Gastrocnemius medialis (tissue), 4 donors: ENCODE measurements around the gene TMEM62. TPM values are rescaled to one million over a fixed set of nuclear protein-coding genes. Genes with fewer than 3 reads are reported as not detected.
"Not testable (repeated sequence)": the region's sequence is repeated elsewhere in the genome, so short reads cannot be mapped to it uniquely, and the experiment has no call there.

Experiments used
- ATAC-seq, 2 donors: fragments of 150-250 bp; one replicate each; pipeline ENCODE4 v1.9.1; 2016
- DNase-seq, 2 donors: peaks; one replicate each; pipeline ENCODE4 v3.0.0-alpha.2; 2019
- H3K27ac ChIP-seq, 4 donors: fragments of 200-600 bp; sonication (generic); 1 replicate in 1 of 4; 2 replicates in 3 of 4; pipeline ENCODE4 v1.5.1; 2016 to 2018; ENCODE audit warnings: mild to moderate bottlenecking in 2 of 4, moderate library complexity in 1 of 4
- H3K27me3 ChIP-seq, 3 donors: fragments of 200-600 bp; sonication (generic) in 2 of 3; 1 replicate in 1 of 3; 2 replicates in 2 of 3; pipeline versions ENCODE4 v1.5.1 to v1.6.0; 2016 to 2019; ENCODE audit warnings: mild to moderate bottlenecking in 1 of 3, moderate library complexity in 1 of 3
- H3K36me3 ChIP-seq, 2 donors: fragments of 200-600 bp; sonication (generic) in 1 of 2; one replicate each; pipeline ENCODE4 v1.5.1; 2017 to 2018
- H3K4me1 ChIP-seq, 2 donors: fragments of 200-600 bp; sonication (generic) in 1 of 2; one replicate each; pipeline ENCODE4 v1.5.1; 2016 to 2017; ENCODE audit warnings: mild to moderate bottlenecking in 2 of 2
- H3K4me3 ChIP-seq, 4 donors: fragments of 200-600 bp; sonication (generic) in 3 of 4; 1 replicate in 1 of 4; 2 replicates in 3 of 4; pipeline ENCODE4 v1.5.1; 2016 to 2019; ENCODE audit warnings: mild to moderate bottlenecking in 2 of 4
- H3K9me3 ChIP-seq, 3 donors: fragments of 200-600 bp; sonication (generic) in 2 of 3; 1 replicate in 1 of 3; 2 replicates in 2 of 3; pipeline ENCODE4 v1.5.1; 2016 to 2019
- CTCF ChIP-seq, 5 experiments: fragments of 450-650 bp in 3 of 5; fragments of 200-600 bp in 2 of 5; sonication (generic) in 2 of 5; IDR thresholded peaks in 4 of 5; conservative IDR thresholded peaks in 1 of 5; 1 replicate in 4 of 5; 2 replicates in 1 of 5; pipeline ENCODE4 v1.5.1; 2016 to 2019; ENCODE audit warnings: antibody characterized with exemption in 5 of 5, mild to moderate bottlenecking in 3 of 5, moderate library complexity in 3 of 5
- POLR2A ChIP-seq, 2 donors: fragments of 450-650 bp; IDR thresholded peaks; one replicate each; pipeline ENCODE4 v1.6.1; 2017; ENCODE audit warnings: antibody characterized with exemption in 2 of 2, mild to moderate bottlenecking in 2 of 2, moderate library complexity in 2 of 2
- in situ Hi-C, 4 donors: fragments of 200-750 bp; cut with MboI; loops; one replicate each; pipeline versions ENCODE4 v1.15.0 to v1.8.0; 2017; ENCODE audit warnings: low sequenced_read_pairs in 4 of 4
- intact Hi-C: fragments of 100-400 bp; cut with DNase I; formaldehyde crosslinking; loops from one replicate; pipeline ENCODE4 v1.15.1; 2023; ENCODE audit warnings: low total_unique reads
- total RNA-seq, 4 donors: library from RNA; depleted of rRNA; stranded (reverse); fragments of >200 nt; gene quantifications; one replicate each; pipeline versions ENCODE4 v1.1.0 to v1.2.3, GENCODE V29; 2016

TMEM62 gene
- total RNA-seq, 4 donors from 2014 or later = 13.1 to 16.7 (median 16.3) TPM

DNA sequence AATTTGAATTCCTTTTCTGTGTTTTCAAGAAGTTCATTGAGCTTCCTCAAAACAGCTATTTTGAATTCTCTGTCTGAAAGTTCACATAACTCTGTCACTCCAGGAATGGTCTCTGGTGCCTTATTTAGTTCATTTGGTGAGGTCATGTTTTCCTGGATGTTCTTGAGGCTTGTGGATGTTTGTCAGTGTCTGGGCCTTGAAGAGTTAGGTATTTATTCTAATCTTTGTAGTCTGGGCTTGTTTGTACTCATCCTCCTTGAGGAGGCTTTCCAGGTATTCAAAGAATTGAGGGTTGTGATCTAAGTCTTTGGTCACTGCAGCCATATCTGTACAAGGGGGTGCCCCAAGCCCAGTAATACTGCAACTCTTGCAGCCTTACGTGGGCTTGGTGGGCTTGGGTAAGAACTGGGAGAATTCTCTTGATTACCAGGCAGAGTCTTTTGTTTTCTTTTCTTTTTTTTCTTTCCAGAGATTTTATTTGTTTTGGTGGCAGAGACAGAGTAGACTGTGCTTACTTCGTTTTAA, 32.5 kb downstream of the TMEM62 start:
- no peak for DNase-seq
- no peak for TF ChIP-seq POLR2A (IDR thresholded peaks at IDR 0.05)
- TF ChIP-seq CTCF (IDR thresholded peaks at IDR 0.05 in 4 of 5, conservative IDR thresholded peaks at IDR 0.05 in 1 of 5) = no peak
- ATAC-seq = no peak
- intact Hi-C loops (no loop called here), in situ Hi-C loops (no loop called here)
- Histone ChIP-seq H3K36me3 (peaks cover 0 to 44% of the 10 kb centered on the region in 2 donors), H3K9me3 (no peaks in the 10 kb centered on the region), H3K27me3 (no peaks in the 10 kb centered on the region), H3K27ac (no peak overlapping the region), H3K4me3 (no peak overlapping the region), H3K4me1 (peaks cover 0 to 6% of the 10 kb centered on the region in 2 donors)

DNA sequence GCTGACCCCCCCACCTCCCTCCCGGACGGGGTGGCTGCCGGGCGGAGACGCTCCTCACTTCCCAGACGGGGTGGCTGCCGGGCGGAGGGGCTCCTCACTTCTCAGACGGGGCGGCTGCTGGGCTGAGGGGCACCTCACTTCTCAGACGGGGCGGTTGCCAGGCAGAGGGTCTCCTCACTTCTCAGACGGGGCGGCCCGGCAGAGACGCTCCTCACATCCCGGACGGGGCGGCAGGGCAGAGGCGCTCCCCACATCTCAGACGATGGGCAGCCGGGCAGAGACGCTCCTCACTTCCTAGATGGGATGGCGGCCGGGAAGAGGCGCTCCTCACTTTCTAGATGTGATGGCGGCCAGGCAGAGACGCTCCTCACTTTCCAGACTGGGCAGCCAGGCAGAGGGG, 33.9 kb downstream of the TMEM62 start:
- DNase-seq, H3K4me1 ChIP-seq, H3K9me3 ChIP-seq, intact Hi-C loops, H3K27ac ChIP-seq, H3K27me3 ChIP-seq, in situ Hi-C loops, H3K4me3 ChIP-seq, ATAC-seq: not testable (repeated sequence)
- H3K36me3 ChIP-seq = peaks cover 0 to 30% of the 10 kb centered on the region in 2 donors

DNA sequence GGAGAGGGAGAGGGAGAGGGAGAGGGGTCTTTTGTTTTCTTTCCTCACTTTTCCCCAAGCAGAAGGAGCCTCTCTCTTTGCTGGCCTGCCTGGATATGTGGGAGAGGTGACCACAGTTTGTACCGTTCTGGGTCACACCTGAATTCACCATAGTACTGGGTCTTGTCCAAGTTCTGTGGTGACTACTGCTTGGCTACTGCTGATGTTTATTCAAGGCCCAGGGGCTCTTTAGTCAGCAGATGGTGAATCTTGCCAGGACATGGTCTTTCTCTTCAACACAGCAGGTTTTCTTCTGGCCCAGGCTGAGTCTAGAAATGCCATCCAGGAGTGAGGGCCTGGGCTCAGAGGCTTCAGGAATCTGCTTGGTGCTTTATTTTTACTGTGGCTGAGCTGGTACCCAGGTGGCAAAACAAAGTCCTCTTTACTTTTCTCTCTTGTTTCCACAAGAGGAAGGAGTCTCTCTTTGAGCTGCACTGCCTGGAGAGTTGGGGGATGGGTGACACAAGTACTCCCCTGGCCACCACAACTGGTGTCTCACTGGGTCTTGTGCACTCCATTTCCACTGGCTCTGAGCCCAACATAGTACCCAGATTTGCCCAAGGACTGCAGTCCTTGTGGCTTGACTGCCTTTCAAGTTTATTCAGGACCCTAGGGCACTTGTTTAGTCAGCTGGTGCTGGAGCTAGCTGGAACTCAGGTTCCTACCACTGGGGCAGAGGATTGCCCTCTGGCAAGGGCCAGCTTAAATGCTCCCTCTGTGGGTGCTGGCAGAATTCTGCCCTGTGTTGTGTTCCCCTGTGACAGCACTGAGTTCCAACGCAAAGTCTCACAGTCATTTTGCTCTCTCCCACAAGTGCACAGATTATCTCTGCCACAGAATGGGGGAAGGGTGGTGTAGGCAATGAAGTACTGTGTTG, 35.1 kb downstream of the TMEM62 start:
- Histone ChIP-seq H3K27ac (peak overlapping the region in 2 of 4 donors; percentile 3 to 12), H3K4me3 (no peak overlapping the region), H3K4me1 (peaks cover 0 to 6% of the 10 kb centered on the region in 2 donors), H3K27me3 (no peaks in the 10 kb centered on the region), H3K36me3 (peaks cover 0 to 22% of the 10 kb centered on the region in 2 donors), H3K9me3 (no peaks in the 10 kb centered on the region)
- ATAC-seq (peak in 1 of 2 donors; percentile 60), DNase-seq (no peak)
- TF ChIP-seq POLR2A (IDR thresholded peaks at IDR 0.05) (no peak), CTCF (IDR thresholded peaks at IDR 0.05 in 4 of 5, conservative IDR thresholded peaks at IDR 0.05 in 1 of 5) (no peak)
- in situ Hi-C loops (no loop called here), intact Hi-C loops (no loop called here)

DNA sequence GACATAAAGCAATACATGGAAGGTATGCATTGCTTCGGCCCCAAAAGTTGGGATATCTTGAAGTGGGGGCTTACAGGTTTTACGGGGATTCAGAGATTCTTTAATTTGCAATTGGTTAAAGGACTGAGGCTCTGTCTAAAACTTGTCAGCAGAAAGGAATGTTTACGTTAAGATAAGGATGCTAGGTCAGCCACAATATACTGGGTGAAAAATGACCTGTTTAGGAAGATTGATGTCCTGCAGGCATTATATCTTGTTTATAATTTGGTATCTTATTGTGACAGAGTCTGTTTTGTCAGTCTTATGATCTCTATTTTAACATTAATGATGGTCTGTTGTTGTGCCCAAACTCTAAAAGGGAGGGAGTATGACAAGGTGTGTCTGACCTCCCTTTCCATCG, 36.5 kb downstream of the TMEM62 start:
- DNase-seq (no peak), ATAC-seq (no peak)
- intact Hi-C loops (no loop called here), in situ Hi-C loops (no loop called here)
- Histone ChIP-seq H3K4me1 (peaks cover 0 to 6% of the 10 kb centered on the region in 2 donors), H3K27ac (no peak overlapping the region), H3K4me3 (no peak overlapping the region), H3K27me3 (no peaks in the 10 kb centered on the region), H3K9me3 (no peaks in the 10 kb centered on the region), H3K36me3 (peaks cover 0 to 24% of the 10 kb centered on the region in 2 donors)
- TF ChIP-seq CTCF (IDR thresholded peaks at IDR 0.05 in 4 of 5, conservative IDR thresholded peaks at IDR 0.05 in 1 of 5) (no peak), POLR2A (IDR thresholded peaks at IDR 0.05) (no peak)

DNA sequence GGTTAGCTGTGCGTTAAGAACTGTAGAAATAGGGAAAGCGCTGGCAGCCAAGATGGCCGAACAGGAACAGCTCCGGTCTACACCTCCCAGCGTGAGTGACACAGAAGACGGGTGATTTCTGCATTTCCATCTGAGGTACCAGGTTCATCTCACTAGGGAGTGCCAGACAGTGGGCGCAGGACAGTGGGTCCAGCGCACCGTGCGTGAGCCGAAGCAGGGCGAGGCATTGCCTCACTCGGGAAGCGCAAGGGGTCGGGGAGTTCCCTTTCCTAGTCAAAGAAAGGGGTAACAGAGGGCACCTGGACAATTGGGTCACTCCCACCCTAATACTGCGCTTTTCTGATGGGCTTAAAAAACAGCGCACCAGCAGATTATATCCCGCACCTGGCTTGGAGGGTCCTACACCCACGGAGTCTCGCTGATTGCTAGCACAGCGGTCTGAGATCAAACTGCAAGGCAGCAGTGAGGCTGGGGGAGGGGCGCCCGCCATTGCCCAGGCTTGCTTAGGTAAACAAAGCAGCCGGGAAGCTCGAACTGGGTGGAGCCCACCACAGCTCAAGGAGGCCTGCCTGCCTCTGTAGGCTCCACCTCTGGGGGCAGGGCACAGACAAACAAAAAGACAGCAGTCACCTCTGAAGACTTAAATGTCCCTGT, 42.4 kb downstream of the TMEM62 start:
- H3K4me3 ChIP-seq, ATAC-seq, intact Hi-C loops, H3K27ac ChIP-seq, H3K9me3 ChIP-seq, H3K4me1 ChIP-seq, DNase-seq, H3K27me3 ChIP-seq, in situ Hi-C loops: not testable (repeated sequence)
- peaks cover 0 to 14% of the 10 kb centered on the region in 2 donors for H3K36me3 ChIP-seq

GRCh38 chr15:43177147-43177546, 43.8 kb downstream of the TMEM62 start:
- DNase-seq, in situ Hi-C loops: not testable (repeated sequence)
- peaks cover 0 to 14% of the 10 kb centered on the region in 2 donors for H3K36me3 ChIP-seq

More at GRCh38 chr15:43177147-43177546, 43.8 kb downstream of the TMEM62 start:
- H3K27ac ChIP-seq, intact Hi-C loops, H3K27me3 ChIP-seq, H3K4me3 ChIP-seq, H3K9me3 ChIP-seq, ATAC-seq: not testable (repeated sequence)
- peaks cover 12% of the 10 kb centered on the region in 2 donors for H3K4me1 ChIP-seq
